GM23248 (cell line): Measurements from ENCODE around the gene ARAP2.

ENCODE experiments used
- EZH2 ChIP-seq: fragments of 200-600 bp; sonication (generic); IDR thresholded peaks from 2 replicates; pipeline ENCODE4 v1.6.1; 2018; ENCODE audit warnings: antibody characterized with exemption, mild to moderate bottlenecking; ENCODE audit not compliant: insufficient read depth, poor library complexity, severe bottlenecking
- EZH2phosphoT487 ChIP-seq: fragments of 200-600 bp; sonication (generic); IDR thresholded peaks from 2 replicates; pipeline ENCODE4 v1.6.1; 2018; ENCODE audit warnings: antibody characterized with exemption, moderate library complexity, mild to moderate bottlenecking, low read depth; ENCODE audit not compliant: insufficient read depth

DNA sequence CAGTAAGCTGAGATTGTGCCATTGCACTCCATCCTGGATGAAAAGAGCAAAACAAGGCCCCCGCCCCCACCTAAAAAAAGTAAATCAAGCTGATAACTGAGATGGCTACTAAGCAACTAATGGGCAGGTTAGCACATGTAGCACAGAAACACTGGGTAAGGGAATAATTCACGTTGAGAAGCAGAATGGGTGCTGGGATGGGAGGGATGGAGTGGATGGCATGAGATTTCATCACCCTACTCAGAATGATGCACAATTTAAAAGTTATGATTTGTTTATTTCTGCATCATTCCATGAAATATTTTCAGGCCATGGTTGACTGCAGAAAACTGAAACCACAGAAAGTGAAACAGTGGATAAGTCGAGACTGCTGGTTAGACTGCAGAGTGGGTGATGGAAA lies 224.0 kb downstream of the ARAP2 start:
- TF ChIP-seq EZH2, result no peak
- TF ChIP-seq EZH2phosphoT487, result no peak
